MM.1S (cell line): ENCODE measurements around the gene UGT2A3.
"Not testable (repeated sequence)": the region's sequence is repeated elsewhere in the genome, so short reads cannot be mapped to it uniquely, and the experiment has no call there.

Source experiments
- EZH2 ChIP-seq: fragments of 300-600 bp; sonication (generic); optimal IDR thresholded peaks from 2 replicates; pipeline ENCODE3; 2017; ENCODE audit warnings: low read depth, mild to moderate bottlenecking, antibody characterized with exemption, low read length, mixed read lengths
- EZH2phosphoT487 ChIP-seq: fragments of 300-600 bp; sonication (generic); IDR thresholded peaks from 2 replicates; pipeline ENCODE4 v1.6.1; 2018; ENCODE audit warnings: antibody characterized with exemption, low read length
- TF ChIP-seq, protein P1 (sequence below): fragments of 300-600 bp; sonication (generic); IDR thresholded peaks from 2 replicates; pipeline ENCODE4 v1.5.1; 2016; ENCODE audit warnings: antibody characterized with exemption, low read length, mixed read lengths

DNA sequence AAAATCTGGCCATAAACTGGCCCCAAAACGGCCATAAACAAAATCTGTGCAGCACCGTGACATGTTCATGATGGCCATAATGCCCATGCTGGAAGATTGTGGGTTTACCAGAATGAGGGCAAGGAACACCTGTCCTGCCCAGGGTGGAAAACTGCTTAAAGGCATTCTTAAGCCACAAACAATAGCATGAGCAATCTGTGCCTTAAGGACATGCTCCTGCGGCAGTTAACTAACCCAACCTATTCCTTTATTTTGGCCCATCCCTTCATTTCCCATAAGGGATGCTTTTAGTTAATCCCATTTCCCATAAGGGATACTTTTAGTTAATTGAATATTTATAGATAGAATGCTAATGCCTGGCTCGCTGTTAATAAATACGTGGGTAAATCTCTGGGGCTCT lies 29.4 kb downstream of the UGT2A3 start:
- TF ChIP-seq, protein P1, sequence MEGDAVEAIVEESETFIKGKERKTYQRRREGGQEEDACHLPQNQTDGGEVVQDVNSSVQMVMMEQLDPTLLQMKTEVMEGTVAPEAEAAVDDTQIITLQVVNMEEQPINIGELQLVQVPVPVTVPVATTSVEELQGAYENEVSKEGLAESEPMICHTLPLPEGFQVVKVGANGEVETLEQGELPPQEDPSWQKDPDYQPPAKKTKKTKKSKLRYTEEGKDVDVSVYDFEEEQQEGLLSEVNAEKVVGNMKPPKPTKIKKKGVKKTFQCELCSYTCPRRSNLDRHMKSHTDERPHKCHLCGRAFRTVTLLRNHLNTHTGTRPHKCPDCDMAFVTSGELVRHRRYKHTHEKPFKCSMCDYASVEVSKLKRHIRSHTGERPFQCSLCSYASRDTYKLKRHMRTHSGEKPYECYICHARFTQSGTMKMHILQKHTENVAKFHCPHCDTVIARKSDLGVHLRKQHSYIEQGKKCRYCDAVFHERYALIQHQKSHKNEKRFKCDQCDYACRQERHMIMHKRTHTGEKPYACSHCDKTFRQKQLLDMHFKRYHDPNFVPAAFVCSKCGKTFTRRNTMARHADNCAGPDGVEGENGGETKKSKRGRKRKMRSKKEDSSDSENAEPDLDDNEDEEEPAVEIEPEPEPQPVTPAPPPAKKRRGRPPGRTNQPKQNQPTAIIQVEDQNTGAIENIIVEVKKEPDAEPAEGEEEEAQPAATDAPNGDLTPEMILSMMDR = not testable (repeated sequence)
- TF ChIP-seq EZH2, EZH2phosphoT487: not testable (repeated sequence)
